ENCODE measurements around the gene AMZ2. TPM values are rescaled to one million over a fixed set of nuclear protein-coding genes. Genes with fewer than 3 reads are reported as not detected.
"Not testable (repeated sequence)": the region's sequence is repeated elsewhere in the genome, so short reads cannot be mapped to it uniquely, and the experiment has no call there.

AMZ2 gene
- total RNA-seq, 1 experiment from 2014 or later, result 59.6 TPM

DNA sequence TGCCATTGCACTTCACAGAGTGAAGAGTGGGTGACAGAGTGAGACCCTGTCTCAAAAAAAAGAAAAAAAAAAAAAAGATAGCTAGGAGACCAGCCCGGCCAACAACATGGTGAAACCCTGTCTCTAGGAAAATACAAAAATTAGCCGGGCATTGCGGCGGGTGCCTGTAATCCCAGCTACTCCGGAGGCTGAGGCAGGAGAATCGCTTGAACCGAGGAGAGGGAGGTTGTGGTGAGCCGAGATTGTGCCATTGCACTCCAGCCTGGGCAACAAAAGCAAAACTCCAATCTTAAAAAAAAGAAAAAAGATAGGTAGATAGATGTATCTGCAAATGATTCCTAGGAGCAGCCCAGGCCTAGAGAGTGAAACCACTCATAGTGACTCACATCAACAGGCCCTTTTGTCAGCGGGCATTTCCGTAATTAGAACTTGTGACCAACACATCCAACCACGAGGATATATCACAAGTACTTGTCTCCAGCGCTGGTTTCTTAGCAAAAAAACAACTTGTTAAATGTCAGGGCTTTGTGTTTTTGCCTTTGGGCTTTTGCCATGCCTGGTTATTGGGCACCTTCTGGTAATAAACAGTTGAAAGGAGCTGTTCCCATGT lies 13.0 kb upstream of the AMZ2 start:
- DNase-seq (ENCODE audit: low read depth, low spot score) (peak; percentile 39), ATAC-seq (peak; percentile 73; the same call in 1 of the 2 replicates)
- H3K27me3 ChIP-seq (ENCODE audit: control insufficient read depth, insufficient read depth, low read length); POLR2A ChIA-PET; H3K36me3 ChIP-seq (ENCODE audit: control insufficient read depth, insufficient read depth, low read length); in situ Hi-C loops (cut with HindIII; ENCODE audit: low pct_unique_long_range_greater_than_20kb, low sequenced_read_pairs); H3K4me3 ChIP-seq (ENCODE audit: low read depth in 2 of 2, low read length in 2 of 2); H3K4me1 ChIP-seq (ENCODE audit: control insufficient read depth, insufficient read depth, low read length); BruUV-seq (replicated peaks); H3K27ac ChIP-seq (ENCODE audit: low read length); intact Hi-C loops (cut with micrococcal nuclease; ENCODE audit: unreplicated experiment); H3K9me3 ChIP-seq (ENCODE audit: control insufficient read depth, insufficient read depth, low read depth, low read length): not testable (repeated sequence)
- CTCF ChIA-PET, result interaction anchor here (0.6 kb wide), 1 partner anchor 178 kb away, joined by 4 read pairs; no protein-coding TSS in a partner anchor

- in situ Hi-C loops (cut with HindIII; ENCODE audit: low pct_unique_long_range_greater_than_20kb, low sequenced_read_pairs); H3K9me3 ChIP-seq (ENCODE audit: control insufficient read depth, insufficient read depth, low read depth, low read length); H3K27ac ChIP-seq (ENCODE audit: low read length); POLR2A ChIA-PET; intact Hi-C loops (cut with micrococcal nuclease; ENCODE audit: unreplicated experiment); H3K4me3 ChIP-seq (ENCODE audit: low read depth in 2 of 2, low read length in 2 of 2); H3K27me3 ChIP-seq (ENCODE audit: control insufficient read depth, insufficient read depth, low read length); BruUV-seq (replicated peaks); CTCF ChIA-PET; H3K36me3 ChIP-seq (ENCODE audit: control insufficient read depth, insufficient read depth, low read length); H3K4me1 ChIP-seq (ENCODE audit: control insufficient read depth, insufficient read depth, low read length); DNase-seq (ENCODE audit: low read depth, low spot score): not testable (repeated sequence)
- peak; percentile 60; the same call in 1 of the 2 replicates for ATAC-seq
Observed at GRCh38 chr17:68235336-68235791, 12.5 kb upstream of the AMZ2 start.

- intact Hi-C loops (cut with micrococcal nuclease; ENCODE audit: unreplicated experiment); H3K27me3 ChIP-seq (ENCODE audit: control insufficient read depth, insufficient read depth, low read length); H3K27ac ChIP-seq (ENCODE audit: low read length); H3K36me3 ChIP-seq (ENCODE audit: control insufficient read depth, insufficient read depth, low read length); in situ Hi-C loops (cut with HindIII; ENCODE audit: low pct_unique_long_range_greater_than_20kb, low sequenced_read_pairs); H3K4me1 ChIP-seq (ENCODE audit: control insufficient read depth, insufficient read depth, low read length); H3K4me3 ChIP-seq (ENCODE audit: low read depth in 2 of 2, low read length in 2 of 2); POLR2A ChIA-PET; ATAC-seq; H3K9me3 ChIP-seq (ENCODE audit: control insufficient read depth, insufficient read depth, low read depth, low read length); CTCF ChIA-PET; DNase-seq (ENCODE audit: low read depth, low spot score); BruUV-seq (replicated peaks): not testable (repeated sequence)
Observed at GRCh38 chr17:68237369-68238163, 10.3 kb upstream of the AMZ2 start.

- Histone ChIP-seq H3K27me3 (ENCODE audit: control insufficient read depth, insufficient read depth, low read length) (no peaks in the 10 kb centered on the region), H3K36me3 (ENCODE audit: control insufficient read depth, insufficient read depth, low read length) (no peaks in the 10 kb centered on the region), H3K4me1 (ENCODE audit: control insufficient read depth, insufficient read depth, low read length) (no peaks in the 10 kb centered on the region), H3K9me3 (ENCODE audit: control insufficient read depth, insufficient read depth, low read depth, low read length) (no peaks in the 10 kb centered on the region), H3K4me3 (ENCODE audit: low read depth in 2 of 2, low read length in 2 of 2) (no peak overlapping the region), H3K27ac (ENCODE audit: low read length) (no peak overlapping the region)
- intact Hi-C loops (cut with micrococcal nuclease; ENCODE audit: unreplicated experiment) (no loop called here), in situ Hi-C loops (cut with HindIII; ENCODE audit: low pct_unique_long_range_greater_than_20kb, low sequenced_read_pairs) (no loop called here)
- ChIA-PET CTCF (no interaction called here), POLR2A (no interaction called here)
- ATAC-seq (no peak), DNase-seq (ENCODE audit: low read depth, low spot score) (no peak)
- TF ChIP-seq REST (IDR thresholded peaks at IDR 0.05; ENCODE audit: insufficient read depth in 1 of 2, low read depth in 2 of 2, low read length in 1 of 2) (no peak), TCF7L2 (IDR thresholded peaks at IDR 0.05; ENCODE audit: low read depth, low read length) (no peak), POLR2AphosphoS5 (IDR thresholded peaks at IDR 0.05; ENCODE audit: low read depth, low read length) (no peak), SIN3A (IDR thresholded peaks at IDR 0.05; ENCODE audit: borderline replicate concordance, insufficient read depth, low read depth, low read length) (no peak)
- TF ChIP-seq, protein P1, sequence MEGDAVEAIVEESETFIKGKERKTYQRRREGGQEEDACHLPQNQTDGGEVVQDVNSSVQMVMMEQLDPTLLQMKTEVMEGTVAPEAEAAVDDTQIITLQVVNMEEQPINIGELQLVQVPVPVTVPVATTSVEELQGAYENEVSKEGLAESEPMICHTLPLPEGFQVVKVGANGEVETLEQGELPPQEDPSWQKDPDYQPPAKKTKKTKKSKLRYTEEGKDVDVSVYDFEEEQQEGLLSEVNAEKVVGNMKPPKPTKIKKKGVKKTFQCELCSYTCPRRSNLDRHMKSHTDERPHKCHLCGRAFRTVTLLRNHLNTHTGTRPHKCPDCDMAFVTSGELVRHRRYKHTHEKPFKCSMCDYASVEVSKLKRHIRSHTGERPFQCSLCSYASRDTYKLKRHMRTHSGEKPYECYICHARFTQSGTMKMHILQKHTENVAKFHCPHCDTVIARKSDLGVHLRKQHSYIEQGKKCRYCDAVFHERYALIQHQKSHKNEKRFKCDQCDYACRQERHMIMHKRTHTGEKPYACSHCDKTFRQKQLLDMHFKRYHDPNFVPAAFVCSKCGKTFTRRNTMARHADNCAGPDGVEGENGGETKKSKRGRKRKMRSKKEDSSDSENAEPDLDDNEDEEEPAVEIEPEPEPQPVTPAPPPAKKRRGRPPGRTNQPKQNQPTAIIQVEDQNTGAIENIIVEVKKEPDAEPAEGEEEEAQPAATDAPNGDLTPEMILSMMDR (IDR thresholded peaks at IDR 0.05), result no peak
- BruUV-seq (replicated peaks), result no TSS peak
Observed at GRCh38 chr17:68238164-68238870, 9.5 kb upstream of the AMZ2 start.
